ENCODE measurements around the gene COMT.

Gene COMT

GRCh38 chr22:19966908-19967750 is 25.6 kb downstream of the COMT start:
- H3K4me1 Mint-ChIP-seq = peaks cover 9% of the 10 kb centered on the region
- H3K36me3 Mint-ChIP-seq = peaks cover 20% of the 10 kb centered on the region
- H3K27ac Mint-ChIP-seq = no peak overlapping the region
- H3K4me3 Mint-ChIP-seq = no peak overlapping the region
- H3K27me3 Mint-ChIP-seq = no peaks in the 10 kb centered on the region
- no peak for ATAC-seq
- no peaks in the 10 kb centered on the region for H3K9me3 Mint-ChIP-seq

GRCh38 chr22:19967850-19968449 is 26.4 kb downstream of the COMT start:
- Mint-ChIP-seq H3K27me3 (no peaks in the 10 kb centered on the region), H3K36me3 (peaks cover 19% of the 10 kb centered on the region), H3K9me3 (no peaks in the 10 kb centered on the region), H3K4me3 (no peak overlapping the region), H3K4me1 (peaks cover 9% of the 10 kb centered on the region), H3K27ac (no peak overlapping the region)
- ATAC-seq = no peak

GRCh38 chr22:19968450-19968891 is 26.9 kb downstream of the COMT start:
- Mint-ChIP-seq H3K27ac (no peak overlapping the region), H3K4me1 (peaks cover 9% of the 10 kb centered on the region), H3K4me3 (no peak overlapping the region), H3K36me3 (peaks cover 16% of the 10 kb centered on the region), H3K9me3 (no peaks in the 10 kb centered on the region), H3K27me3 (peaks cover 1% of the 10 kb centered on the region)
- ATAC-seq = no peak

- Mint-ChIP-seq H3K4me1 (peaks cover 10% of the 10 kb centered on the region), H3K27me3 (peaks cover 9% of the 10 kb centered on the region), H3K27ac (no peak overlapping the region), H3K4me3 (no peak overlapping the region), H3K36me3 (peaks cover 16% of the 10 kb centered on the region), H3K9me3 (no peaks in the 10 kb centered on the region)
- no peak for ATAC-seq
Measured at GRCh38 chr22:19969141-19969928, 27.8 kb downstream of the COMT start.

- Mint-ChIP-seq H3K9me3 (no peaks in the 10 kb centered on the region), H3K4me1 (peaks cover 17% of the 10 kb centered on the region), H3K4me3 (no peak overlapping the region), H3K27me3 (peaks cover 15% of the 10 kb centered on the region), H3K27ac (no peak overlapping the region), H3K36me3 (peaks cover 16% of the 10 kb centered on the region)
- peak; percentile 1 for ATAC-seq
Measured at GRCh38 chr22:19970031-19970478, 28.5 kb downstream of the COMT start.

GRCh38 chr22:19970479-19971275 is 29.1 kb downstream of the COMT start:
- peak overlapping the region; percentile 5 for H3K4me3 Mint-ChIP-seq
- H3K36me3 Mint-ChIP-seq = peaks cover 16% of the 10 kb centered on the region
- no peaks in the 10 kb centered on the region for H3K9me3 Mint-ChIP-seq
- peak; percentile 73 for ATAC-seq
- H3K4me1 Mint-ChIP-seq = peaks cover 22% of the 10 kb centered on the region
- peaks cover 21% of the 10 kb centered on the region for H3K27me3 Mint-ChIP-seq
- H3K27ac Mint-ChIP-seq = no peak overlapping the region

GRCh38 chr22:19971276-19972124 is 29.9 kb downstream of the COMT start:
- Mint-ChIP-seq H3K4me1 (peaks cover 22% of the 10 kb centered on the region), H3K9me3 (no peaks in the 10 kb centered on the region), H3K36me3 (peaks cover 16% of the 10 kb centered on the region), H3K4me3 (no peak overlapping the region), H3K27me3 (peaks cover 21% of the 10 kb centered on the region), H3K27ac (peak overlapping the region; percentile 33)
- ATAC-seq = no peak

GRCh38 chr22:19972251-19972650 is 30.7 kb downstream of the COMT start:
- no peak for ATAC-seq
- Mint-ChIP-seq H3K27ac (peak overlapping the region; percentile 33), H3K4me3 (no peak overlapping the region), H3K36me3 (peaks cover 8% of the 10 kb centered on the region), H3K27me3 (peaks cover 21% of the 10 kb centered on the region), H3K9me3 (no peaks in the 10 kb centered on the region), H3K4me1 (peaks cover 22% of the 10 kb centered on the region)

GRCh38 chr22:19972652-19973550 is 31.3 kb downstream of the COMT start:
- no peak for ATAC-seq
- H3K27me3 Mint-ChIP-seq = peaks cover 21% of the 10 kb centered on the region
- H3K36me3 Mint-ChIP-seq = peaks cover 5% of the 10 kb centered on the region
- no peaks in the 10 kb centered on the region for H3K9me3 Mint-ChIP-seq
- no peak overlapping the region for H3K4me3 Mint-ChIP-seq
- H3K4me1 Mint-ChIP-seq = peaks cover 22% of the 10 kb centered on the region
- H3K27ac Mint-ChIP-seq = peak overlapping the region; percentile 33

GRCh38 chr22:19973551-19974267 is 32.1 kb downstream of the COMT start:
- Mint-ChIP-seq H3K27ac (no peak overlapping the region), H3K27me3 (peaks cover 21% of the 10 kb centered on the region), H3K9me3 (no peaks in the 10 kb centered on the region), H3K4me1 (peaks cover 22% of the 10 kb centered on the region), H3K4me3 (no peak overlapping the region), H3K36me3 (peaks cover 5% of the 10 kb centered on the region)
- no peak for ATAC-seq

- Mint-ChIP-seq H3K36me3 (peaks cover 1% of the 10 kb centered on the region), H3K4me1 (peaks cover 22% of the 10 kb centered on the region), H3K4me3 (no peak overlapping the region), H3K27me3 (peaks cover 21% of the 10 kb centered on the region), H3K9me3 (no peaks in the 10 kb centered on the region), H3K27ac (no peak overlapping the region)
- no peak for ATAC-seq
Measured at GRCh38 chr22:19974268-19974861, 32.8 kb downstream of the COMT start.

- no peak overlapping the region for H3K27ac Mint-ChIP-seq
- H3K27me3 Mint-ChIP-seq = peaks cover 21% of the 10 kb centered on the region
- H3K4me1 Mint-ChIP-seq = peaks cover 22% of the 10 kb centered on the region
- no peak overlapping the region for H3K4me3 Mint-ChIP-seq
- no peak for ATAC-seq
- no peaks in the 10 kb centered on the region for H3K36me3 Mint-ChIP-seq
- H3K9me3 Mint-ChIP-seq = no peaks in the 10 kb centered on the region
Measured at GRCh38 chr22:19974935-19975706, 33.5 kb downstream of the COMT start.

All from stimulated activated memory B cell treated with anti-CD40 and anti-IgM and Interleukin-4, amounts not matched to agents 10 μg/mL and 1 μg/mL and 100 μg/mL, for 72 hours (primary cell).